ENCODE measurements around the gene DIAPH1.

DIAPH1 gene

GRCh38 chr5:141618804-141619554 lies at the start of gene DIAPH1:
DIAPH1 (minus strand) TSS chr5:141619000; CDS start chr5:141618914, 86 bp downstream.
- DNase-seq, result peak; percentile 85 to 98

GRCh38 chr5:141665995-141666940 lies 47.5 kb upstream of the DIAPH1 start:
- DNase-seq, result no peak

- DNase-seq, result peak; percentile 52 to 75
Observed at GRCh38 chr5:141664733-141665461, 46.1 kb upstream of the DIAPH1 start.

GRCh38 chr5:141663506-141663905 lies 44.7 kb upstream of the DIAPH1 start:
- DNase-seq, result no peak

- DNase-seq, result no peak
Observed at GRCh38 chr5:141662028-141662427, 43.2 kb upstream of the DIAPH1 start.

- DNase-seq, result no peak
Observed at GRCh38 chr5:141657937-141658545, 39.2 kb upstream of the DIAPH1 start.

- DNase-seq, result no peak
Observed at GRCh38 chr5:141657404-141657803, 38.6 kb upstream of the DIAPH1 start.

GRCh38 chr5:141656396-141656795 lies 37.6 kb upstream of the DIAPH1 start:
- no peak for DNase-seq

GRCh38 chr5:141655020-141655419 lies 36.2 kb upstream of the DIAPH1 start:
- DNase-seq, result no peak

GRCh38 chr5:141654298-141654697 lies 35.5 kb upstream of the DIAPH1 start:
- no peak for DNase-seq

GRCh38 chr5:141651728-141652105 lies 32.9 kb upstream of the DIAPH1 start:
- peak in 1 of 2 experiments; percentile 18 for DNase-seq

- DNase-seq, result peak in 1 of 2 experiments; percentile 78
Observed at GRCh38 chr5:141650851-141651727, 32.3 kb upstream of the DIAPH1 start, which contains the start of gene FCHSD1. FCHSD1 (minus strand) TSS chr5:141651418; CDS start chr5:141651368, 50 bp downstream.

- no peak for DNase-seq
Observed at GRCh38 chr5:141649972-141650371, 31.2 kb upstream of the DIAPH1 start.

GRCh38 chr5:141649056-141649688 lies 30.4 kb upstream of the DIAPH1 start:
- DNase-seq, result no peak

GRCh38 chr5:141647851-141648250 lies 29.1 kb upstream of the DIAPH1 start:
- DNase-seq, result no peak

- no peak for DNase-seq
Observed at GRCh38 chr5:141647242-141647641, 28.4 kb upstream of the DIAPH1 start.

GRCh38 chr5:141646026-141646425 lies 27.2 kb upstream of the DIAPH1 start:
- no peak for DNase-seq

GRCh38 chr5:141641634-141642267 lies 23.0 kb upstream of the DIAPH1 start:
- DNase-seq, result no peak

GRCh38 chr5:141640698-141641097 lies 21.9 kb upstream of the DIAPH1 start:
- DNase-seq, result no peak

GRCh38 chr5:141640051-141640415 lies 21.2 kb upstream of the DIAPH1 start:
- DNase-seq, result no peak
